Esophagus mucosa (tissue), 1 donor: ENCODE measurements around the gene RXRB. TPM values are rescaled to one million over a fixed set of nuclear protein-coding genes. Genes with fewer than 3 reads are reported as not detected.
"Not testable (repeated sequence)": the region's sequence is repeated elsewhere in the genome, so short reads cannot be mapped to it uniquely, and the experiment has no call there.

ENCODE experiments used
- ATAC-seq: fragments of 200-7000 bp; cut with Tn5 transposase; one replicate; pipeline ENCODE4 v1.9.1; 2020
- total RNA-seq: library from RNA; stranded (reverse); gene quantifications from one replicate; pipeline ENCODE4 v1.2.4, GENCODE V29; 2023
- donor health status: DM: yes; HTN: yes; CAD: no.

Gene RXRB
- total RNA-seq = 19.6 TPM

DNA sequence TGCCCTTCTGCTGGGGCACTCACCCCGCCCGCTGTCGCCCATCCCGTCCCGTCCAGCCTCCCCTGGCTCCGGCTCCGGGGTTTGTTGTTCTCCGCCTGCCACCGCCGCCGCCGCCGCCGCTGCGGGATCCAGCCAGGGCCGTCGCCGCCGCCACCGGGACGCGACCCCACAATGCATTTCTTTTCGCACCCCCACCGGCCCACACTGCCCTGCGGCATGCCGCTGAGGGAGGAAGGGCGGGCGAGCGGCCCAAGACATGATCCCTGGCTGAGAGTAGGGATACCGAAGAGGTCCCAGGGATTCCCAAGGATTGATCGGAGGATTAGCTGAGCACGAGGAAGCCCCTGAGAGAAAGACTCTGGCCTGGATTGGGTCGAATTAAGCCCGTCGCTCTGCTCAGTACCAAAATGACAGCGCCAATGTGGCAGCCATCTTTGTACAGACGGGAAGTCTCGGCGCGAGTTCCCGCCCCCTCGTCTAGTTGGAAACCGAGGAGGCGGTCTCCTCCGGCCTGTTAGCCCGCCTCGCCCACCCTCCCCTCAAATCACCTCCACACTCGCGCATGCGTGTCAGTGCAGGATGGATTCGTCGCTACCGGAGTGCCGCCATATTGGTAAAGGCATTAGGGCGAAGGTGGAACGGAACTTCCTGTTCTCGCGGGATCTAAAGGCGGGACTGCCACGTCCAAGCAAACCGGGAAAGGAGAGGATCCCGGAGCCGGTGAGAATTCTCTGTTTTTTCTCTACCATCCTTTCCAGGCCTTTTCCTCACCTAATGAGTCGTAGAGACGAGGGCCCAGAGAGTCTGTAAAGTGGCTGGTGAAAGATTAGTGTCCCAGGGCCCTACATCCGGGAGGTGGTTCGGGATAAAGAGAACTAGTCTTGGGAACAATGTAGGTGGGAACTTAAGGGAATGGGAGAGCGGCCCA lies at the start of gene RXRB, which contains the start of gene SLC39A7:
TSS of gene RXRB (minus strand) at position 447 of the 928 bp plus-strand sequence. CDS start at position 258, 189 bp downstream.
TSS of gene SLC39A7 (plus strand) at position 649 of the 928 bp plus-strand sequence. CDS start 379 bp downstream, outside the sequence.
- ATAC-seq = peak; percentile 82

DNA sequence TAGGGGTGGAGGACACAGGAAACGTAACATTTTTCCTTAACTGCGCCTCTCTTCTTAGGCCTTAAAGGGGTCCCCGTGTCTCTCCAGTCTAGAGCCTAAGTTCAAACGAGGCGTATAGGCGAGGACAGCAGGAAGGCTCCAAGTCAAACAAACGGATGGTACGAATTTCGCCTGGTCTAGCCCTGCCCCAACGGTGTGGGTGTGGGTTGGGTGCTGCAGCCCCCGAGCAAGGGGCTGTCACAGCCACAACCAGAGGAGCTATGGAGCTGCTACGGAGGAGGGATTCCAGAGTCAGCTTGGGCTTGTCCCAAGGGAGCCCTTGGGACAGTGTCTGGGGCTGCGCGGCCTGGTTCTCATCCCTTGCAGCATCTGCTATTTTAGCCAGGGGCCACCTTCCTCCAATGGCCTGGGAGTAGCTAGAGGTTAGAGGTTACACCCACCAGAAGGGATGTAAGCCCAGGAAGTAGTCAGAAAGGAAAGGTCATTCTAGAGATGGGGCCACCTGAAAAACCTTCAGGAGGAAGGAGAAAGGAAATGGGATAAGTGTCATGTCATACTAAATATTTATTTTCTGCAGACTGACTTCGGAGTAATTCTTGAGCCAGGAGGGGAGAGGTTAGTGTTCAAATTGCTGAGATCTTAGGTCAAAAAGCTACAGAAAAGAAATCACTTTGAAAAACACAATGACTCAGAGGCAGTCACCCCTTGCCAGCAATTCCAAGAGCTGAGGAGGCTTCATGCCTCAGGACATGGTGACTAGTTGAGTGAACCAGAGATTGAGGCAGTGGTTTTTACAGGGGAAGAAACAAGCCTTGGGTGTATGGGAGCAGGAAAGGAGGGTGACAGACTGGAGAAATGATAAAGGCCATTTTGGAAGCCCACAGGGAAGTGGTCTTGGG lies 49.5 kb upstream of the RXRB start:
- peak; percentile 1 for ATAC-seq

DNA sequence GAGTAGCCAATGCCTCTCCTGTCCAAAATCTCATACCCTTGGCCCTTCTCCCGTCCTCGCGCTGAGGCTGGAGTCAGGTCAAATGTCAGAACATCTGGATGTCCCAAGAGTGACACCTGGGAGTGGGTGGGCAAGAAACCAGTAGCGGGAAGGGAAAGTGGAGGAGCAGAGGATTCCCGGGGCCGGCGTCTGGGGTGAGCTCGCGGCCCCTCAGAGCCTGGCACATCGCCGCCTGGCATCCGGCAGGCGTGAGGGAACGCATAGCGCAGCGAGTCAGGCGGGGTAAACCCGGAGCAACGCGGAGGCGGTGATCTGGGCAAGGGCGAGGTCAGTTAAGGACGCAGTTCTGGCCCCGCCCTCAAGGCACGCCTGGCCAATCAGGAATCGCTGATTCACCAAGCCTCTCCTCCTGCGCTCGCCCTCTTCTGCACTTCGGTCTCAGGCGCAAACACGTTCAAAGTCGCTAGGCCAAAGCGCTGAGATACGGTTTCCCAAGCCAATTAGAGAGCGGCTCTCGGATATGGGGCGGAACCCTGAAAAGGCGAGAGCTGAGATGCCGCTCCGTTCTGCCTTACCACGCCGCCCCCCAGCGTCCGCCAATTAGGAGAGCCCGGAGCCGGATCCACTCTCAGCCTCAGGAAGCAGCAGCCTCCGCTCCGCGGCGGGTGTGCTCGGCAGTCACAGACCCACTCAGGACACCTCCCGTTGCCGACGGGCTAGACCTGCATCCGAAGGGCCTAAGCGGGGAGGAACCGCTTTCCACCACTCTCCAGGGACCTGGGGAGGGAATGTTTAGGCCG lies 48.7 kb upstream of the RXRB start:
- ATAC-seq = peak; percentile 96

DNA sequence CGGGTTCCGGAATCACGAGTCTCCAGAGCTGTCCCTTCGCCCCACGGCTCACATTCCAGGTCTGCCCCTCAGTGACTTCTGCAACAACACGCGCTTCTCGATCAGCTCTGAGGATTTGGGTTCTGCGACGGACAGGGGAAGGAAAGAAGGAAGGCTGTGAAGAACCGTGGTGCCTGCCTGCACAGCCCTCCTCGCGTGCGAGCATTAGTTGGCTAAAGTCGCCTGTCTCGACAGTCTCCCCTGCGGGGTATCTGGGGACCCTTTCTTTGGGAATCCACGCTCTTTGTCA lies 48.1 kb upstream of the RXRB start:
- peak; percentile 4 for ATAC-seq

DNA sequence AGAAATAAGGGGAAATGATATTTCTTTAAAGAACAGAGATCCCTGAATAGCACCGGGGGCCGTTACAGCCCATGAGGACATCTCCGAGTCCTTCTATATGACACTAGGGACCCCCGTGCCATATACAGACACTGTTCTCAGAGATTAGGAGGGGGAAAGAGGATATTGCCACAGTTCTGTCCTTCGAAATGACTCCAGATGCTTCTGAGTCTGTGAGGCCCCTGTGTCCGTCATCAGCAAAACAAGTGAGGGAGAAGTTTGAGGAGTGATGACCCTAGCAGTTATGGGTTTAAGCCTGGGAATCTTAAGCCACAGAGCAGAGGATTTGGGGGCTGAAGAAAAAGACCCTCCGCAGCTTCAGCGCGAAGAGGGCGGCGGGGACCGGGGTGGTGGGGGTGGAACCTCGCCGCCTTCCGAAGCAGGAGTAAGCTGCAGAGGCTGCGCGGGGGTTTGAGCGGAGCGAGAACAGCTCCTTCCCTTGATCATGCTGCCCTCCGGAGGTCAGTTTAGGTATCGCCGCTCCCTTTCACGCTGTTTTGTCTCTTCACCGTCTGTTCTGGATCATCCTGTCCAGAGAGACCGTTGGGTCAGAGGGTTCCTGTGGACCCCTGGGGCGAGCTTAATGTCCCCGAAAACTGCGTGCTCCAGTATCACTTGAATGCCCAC lies 47.6 kb upstream of the RXRB start:
- ATAC-seq = peak; percentile 75

DNA sequence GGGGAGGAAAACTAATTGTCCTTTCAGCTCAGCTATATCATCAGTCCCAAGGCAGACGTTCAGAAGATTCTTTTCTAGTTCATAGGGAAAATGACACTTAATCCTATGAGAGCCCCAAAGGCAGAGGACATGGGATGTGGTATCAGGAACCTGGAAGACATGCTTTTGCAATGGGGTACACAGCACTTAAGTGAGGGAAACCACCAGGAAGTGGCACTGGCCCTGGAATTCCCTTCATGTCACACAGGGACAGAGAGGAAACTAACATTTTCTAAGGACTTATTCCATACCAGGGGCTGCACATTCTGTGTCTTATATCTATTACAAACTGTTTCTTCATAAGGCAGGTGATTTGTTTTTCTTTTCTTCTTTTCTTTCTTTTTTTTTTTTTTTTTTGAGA lies 43.0 kb upstream of the RXRB start:
- no peak for ATAC-seq

DNA sequence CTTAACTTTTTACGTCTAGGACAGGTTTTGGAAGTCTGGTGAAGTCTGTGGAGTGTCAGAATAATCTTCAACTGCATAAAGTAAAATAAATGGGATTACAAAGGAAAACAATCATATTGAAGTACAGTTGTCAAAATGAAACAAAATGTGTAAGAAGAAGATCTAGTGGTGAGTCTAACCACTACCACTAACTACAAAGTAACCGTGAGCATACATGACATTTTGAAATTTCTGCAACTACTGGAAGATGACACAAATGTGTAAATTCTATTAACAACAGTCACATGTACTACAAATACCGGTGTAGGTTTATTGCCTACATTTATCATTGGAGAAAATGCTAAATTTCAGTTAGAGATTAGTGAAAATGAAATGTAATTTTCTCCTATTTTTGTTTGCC lies 41.5 kb upstream of the RXRB start:
- ATAC-seq = no peak

DNA sequence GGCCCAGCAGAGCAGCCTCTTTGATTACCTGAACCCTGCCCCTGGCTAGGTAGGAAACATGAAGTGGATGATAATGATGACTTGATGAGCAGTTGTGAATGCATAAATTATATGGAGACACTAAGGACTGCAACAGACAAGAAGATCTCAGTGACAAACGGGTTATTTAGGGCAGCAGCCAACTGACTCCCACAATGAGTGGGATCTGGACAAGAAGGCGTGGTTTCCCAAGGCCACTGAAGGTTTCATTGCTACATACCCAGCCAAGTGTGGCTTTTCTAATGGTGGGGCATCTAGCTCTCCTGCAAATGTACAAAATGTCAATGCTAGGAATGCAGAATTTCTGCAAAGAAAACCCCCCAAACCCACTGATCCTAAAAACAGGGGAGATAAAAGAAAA lies 37.3 kb upstream of the RXRB start:
- ATAC-seq = no peak

DNA sequence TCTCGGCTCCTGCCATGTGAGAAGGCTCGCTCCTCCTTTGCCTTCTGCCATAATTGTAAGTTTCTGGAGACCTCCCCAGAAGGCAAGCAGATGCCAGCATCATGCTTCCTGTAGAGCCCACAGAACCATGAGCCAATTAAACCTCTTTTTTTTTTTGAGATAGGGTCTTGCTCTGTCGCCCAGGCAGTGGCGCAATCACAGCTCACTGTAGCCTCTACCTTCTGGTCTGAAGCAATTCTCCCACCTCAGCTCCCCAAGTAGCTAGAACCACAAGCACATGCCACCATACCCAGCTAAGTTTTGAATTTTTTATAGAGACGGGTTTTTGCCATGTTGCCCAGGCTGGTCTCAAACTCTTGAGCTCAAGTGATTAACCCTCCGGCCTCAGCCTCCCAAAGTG lies 36.4 kb upstream of the RXRB start:
- no peak for ATAC-seq

DNA sequence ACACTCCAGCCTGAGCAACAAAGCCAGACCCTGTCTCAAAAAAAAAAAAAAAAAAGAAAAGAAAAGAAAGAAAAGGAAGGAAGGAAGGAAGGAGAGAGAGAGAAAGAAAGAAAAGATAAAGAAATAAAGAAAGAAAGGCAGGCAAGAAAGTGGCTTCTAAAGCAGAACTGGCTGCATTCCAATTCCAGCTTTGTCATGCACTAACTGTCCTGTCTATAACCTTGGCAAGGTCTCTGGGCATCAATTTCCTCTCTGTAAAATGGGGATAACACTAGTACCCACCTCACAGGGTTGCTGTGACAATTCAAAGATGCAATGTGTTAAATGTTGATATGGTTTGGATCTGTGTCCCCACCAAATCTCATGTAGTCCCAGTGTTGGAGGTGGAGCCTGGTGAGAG lies 35.9 kb upstream of the RXRB start:
- ATAC-seq = no peak

DNA sequence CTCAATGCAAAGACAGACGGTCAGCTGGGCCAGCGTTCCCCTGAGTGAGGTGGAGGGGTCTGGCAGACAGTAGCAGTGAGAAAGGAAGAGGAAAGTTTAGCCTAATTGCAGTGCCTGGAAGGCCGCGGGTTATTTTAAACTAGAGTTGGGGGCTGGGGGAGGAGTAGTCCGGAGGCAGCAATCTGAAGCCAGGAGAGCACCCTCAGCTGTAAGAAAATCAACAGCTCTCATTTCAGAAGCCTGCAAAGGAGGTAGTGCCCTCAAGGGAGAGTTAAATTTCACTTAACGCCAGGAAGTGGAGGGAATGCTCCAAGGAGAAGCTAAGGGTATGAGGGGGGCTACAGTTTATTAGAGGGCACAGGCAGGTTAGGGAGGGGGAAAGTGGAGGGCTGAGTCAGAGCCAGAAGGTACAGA lies 34.8 kb upstream of the RXRB start:
- ATAC-seq = no peak

DNA sequence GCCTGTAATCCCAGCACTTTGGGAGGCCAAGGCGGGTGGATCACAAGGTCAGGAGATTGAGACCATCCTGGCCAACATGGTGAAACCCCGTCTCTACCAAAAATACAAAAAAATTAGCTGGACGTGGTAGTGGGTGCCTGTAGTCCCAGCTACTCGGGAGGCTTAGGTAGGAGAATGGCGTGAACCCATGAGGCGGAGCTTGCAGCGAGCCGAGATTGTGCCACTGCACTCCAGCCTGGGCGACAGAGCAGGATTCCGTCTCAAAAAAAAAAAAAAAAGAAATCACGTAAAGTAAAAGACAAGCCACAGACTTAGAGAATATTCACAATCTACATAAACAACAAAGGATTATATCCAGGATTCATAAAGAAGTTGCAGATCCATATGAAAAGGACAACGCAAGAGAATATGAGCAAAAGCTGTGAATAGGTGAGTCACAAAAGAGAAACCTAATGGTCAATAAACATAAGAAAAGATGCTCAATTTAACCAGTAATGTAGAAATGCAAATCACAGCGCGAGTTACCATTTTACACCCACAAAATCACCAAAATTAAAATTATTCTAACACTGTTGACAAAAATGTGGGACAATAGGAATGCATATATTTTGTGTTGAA lies 26.1 kb upstream of the RXRB start:
- not testable (repeated sequence) for ATAC-seq

DNA sequence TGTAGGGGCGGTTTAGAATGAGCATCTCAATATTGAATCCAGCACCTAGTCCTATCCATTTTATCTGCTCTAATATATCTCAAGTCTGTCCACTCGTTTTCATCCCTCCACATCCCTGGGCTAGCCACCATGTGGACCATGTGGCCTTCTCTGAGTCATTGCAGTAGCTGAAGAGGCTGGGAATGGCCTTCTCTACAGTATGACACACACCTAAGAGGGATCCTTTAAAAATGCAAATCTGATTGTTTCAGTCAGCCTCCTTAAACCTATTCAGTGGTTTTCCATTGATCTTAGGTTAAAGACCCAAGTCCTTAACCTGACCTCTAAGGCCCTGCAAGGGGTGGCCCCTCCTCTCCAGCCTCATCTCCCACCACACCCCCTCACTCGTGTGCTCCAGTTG lies 17.2 kb upstream of the RXRB start:
- ATAC-seq = no peak

DNA sequence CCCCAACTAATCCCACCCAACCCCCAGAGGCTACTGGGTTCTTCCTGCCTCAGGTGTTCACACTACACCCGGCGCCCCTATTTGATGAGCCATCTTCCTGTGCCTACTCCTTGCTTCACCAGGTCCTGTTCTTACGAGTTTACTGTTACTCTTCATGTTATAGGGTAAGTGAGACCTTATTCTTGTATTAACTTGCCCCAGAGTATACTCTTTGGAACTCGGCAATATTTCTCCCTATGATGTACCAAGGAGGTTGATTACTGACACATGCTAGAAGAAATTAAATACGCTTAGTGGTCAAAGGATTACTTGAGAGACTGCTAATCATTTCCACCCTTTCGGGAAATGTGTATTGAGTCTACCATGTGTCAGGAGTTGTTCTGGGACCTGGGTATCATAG lies 16.8 kb upstream of the RXRB start:
- no peak for ATAC-seq

DNA sequence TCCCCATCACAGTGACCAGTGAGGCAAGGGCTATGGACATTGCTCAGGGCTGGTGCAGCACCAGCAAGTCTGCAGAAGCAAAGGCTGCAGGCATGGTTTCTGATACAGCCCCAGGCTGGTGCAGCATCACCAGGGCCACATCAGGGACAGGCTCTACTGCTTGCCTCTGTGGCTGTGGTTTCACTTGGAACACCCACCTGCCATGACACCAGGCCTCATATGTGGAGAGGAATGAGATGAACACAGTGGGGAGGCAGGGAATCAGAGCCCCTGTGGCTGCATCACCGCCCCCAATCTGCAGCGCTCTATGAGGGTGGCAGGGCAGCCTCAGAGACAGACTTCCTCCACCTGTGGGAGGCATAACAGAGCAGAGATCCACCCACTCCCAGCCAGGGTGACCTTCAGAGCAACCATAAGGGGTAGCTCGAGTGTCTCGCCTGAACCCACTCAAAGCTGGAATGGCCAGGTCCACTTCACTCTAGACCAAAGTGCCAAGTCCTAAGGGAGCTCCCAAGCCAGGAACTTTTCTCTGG lies 15.7 kb upstream of the RXRB start:
- ATAC-seq = no peak

DNA sequence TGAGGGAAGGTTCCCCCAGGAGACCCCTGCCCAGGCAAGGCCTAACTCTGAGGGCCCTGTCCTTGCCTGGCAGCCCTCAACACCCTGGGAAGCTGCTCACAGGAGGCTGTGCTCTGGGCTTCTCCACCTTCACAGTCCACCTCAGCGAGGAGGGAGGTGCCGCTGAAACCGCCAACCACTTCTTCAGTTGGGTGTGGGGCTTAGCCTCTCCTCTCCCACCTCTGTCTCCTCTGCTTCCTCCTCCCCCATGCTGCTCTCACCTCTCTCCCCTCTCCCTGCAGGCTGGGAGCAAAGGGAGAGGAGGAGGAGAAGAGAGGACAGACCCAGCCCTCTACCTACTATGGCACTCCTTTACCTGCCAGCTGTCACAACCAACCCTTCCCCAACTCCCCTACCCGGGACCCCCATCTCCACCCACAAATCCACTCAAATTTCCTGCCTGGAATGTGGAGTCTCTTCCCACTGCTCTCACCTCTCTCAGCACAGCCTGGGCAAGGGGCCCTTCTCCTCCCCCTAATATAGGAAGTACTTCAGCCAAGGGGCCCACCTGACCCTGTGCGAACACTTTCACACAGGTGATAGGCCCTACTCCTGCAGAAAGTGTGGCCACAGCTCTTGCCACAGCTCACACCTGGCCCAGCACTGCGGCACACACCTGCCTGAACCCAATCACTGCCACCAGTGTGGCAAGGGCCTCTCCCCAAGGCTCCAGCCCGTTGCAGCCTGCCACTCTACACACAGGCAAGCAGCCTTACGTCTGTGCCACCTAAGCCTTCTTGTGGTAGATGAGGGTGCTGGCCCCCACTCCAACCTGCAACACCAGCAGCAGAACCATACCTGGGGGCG lies 15.0 kb upstream of the RXRB start:
- no peak for ATAC-seq

DNA sequence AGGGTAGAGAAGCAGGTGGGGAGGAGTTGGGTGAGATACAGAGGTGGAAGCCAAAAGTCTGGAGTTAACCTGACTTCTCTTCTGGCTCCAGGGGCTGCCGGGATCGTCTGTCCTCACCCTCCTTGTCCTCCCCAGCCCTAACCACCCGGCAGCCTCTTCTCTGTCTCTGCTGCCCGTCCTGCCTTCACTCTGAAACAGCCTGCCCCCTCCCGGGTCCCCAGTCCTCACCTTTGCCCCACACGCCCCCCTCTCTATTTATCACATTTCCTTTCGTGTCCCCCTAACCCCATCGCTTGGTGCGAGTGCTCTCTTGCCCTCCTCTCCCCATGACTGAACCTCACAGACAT lies 13.5 kb upstream of the RXRB start:
- peak; percentile 3 for ATAC-seq

DNA sequence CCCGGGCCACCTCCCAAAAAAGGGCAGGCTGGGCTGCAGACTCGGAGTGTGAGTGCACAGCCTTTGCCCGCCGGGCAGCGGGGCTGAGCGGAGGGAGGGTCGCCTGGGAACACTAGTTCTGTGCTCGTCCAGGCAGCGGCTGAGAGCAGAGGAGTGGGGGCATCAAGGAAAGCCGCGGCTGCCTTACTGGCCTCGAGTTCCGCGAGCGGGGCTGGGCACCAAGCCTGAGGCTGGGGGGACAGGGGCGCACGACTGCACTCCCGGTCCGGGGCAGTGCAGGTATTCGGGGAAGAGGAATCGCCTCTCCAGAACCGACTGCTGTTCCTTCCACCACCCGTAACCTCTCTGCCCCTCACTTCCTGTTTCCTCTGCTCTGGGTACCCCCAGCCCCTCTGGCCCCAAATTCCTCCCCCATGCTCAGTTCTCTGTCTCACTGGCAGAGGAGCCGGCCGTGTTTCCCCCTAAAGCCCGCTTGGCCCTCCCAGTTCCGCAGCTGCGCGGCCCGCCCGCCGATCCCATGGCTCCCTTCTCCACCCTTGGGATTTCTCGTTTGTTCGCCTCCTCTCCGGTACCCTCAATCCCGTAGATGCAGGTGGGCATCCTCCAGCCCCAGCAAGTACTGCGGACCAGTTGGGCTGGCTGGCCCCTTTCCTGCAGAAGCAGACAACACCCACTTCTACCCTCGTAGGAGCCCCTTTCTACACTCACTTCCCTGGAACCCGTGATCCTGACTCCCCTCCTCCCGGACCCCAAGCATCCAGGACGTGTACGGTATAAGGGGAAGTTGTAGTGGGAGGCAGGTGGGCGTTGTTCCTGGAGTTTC lies 12.9 kb upstream of the RXRB start:
- ATAC-seq = peak; percentile 2

DNA sequence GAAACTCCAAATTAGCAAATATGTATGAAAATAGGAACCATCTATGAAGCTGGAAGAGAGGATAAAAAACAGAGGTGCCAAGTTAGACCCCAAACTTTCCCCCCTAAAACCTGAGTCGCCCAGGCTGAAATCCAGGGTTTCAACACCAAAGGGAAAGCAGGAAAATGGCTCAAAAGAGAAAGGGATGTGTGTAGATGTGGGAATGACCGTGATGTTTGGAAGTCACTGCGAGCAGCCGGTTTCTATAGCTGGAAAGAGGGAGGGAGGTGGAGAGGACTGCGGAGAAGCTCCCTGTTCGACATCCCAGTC lies 12.3 kb upstream of the RXRB start:
- ATAC-seq = no peak
